Endothelial cell of umbilical vein (primary cell): Measurements from ENCODE around the gene INSC. TPM values are rescaled to one million over a fixed set of nuclear protein-coding genes. Genes with fewer than 3 reads are reported as not detected.

Experiments
- BruUV-seq: library from RNA; stranded (reverse); fragments of 400-500 nt; replicated peaks from 2 replicates; lab custom pipeline; 2021; lab: Mats Ljungman, UMichigan
- CTCF ChIA-PET: fragments of 300-600, 350-600 bp; sonication (Branson Sonifier 250); formaldehyde crosslinking; loops from one replicate; lab custom pipeline; 2021; ENCODE audit warnings: antibody characterized with exemption, inconsistent platforms; lab: Charles Lee
- POLR2A ChIA-PET: fragments of 300-600, 350-600 bp; sonication (Branson Sonifier 250); formaldehyde crosslinking; loops from one replicate; lab custom pipeline; 2021; ENCODE audit warnings: antibody characterized with exemption, inconsistent platforms; lab: Charles Lee
- DNase-seq: peaks from one replicate; pipeline ENCODE4 v3.0.0-alpha.2; 2011; ENCODE audit warnings: low read depth, low spot score
- FAIRE-seq: peaks from 2 replicates; lab custom pipeline; 2011; peaks lifted over from hg19 to GRCh38; lab: Jason Lieb, UNC
- H2AFZ ChIP-seq: 2 replicates; pipeline ENCODE4 v1.6.0; 2012; ENCODE audit warnings: low read depth, low read length, control low read depth, inconsistent platforms
- H3K27ac ChIP-seq: 2 replicates; pipeline ENCODE4 v1.5.1; 2011; ENCODE audit warnings: low read depth, mild to moderate bottlenecking, control low read depth, low read length, moderate library complexity; ENCODE audit not compliant: insufficient read depth
- H3K27me3 ChIP-seq, 2 experiments: 2 replicates each; pipeline versions ENCODE4 v1.6.0 to v1.6.1; 2011; ENCODE audit warnings: low read length in 2 of 2, mixed read lengths in 1 of 2; ENCODE audit not compliant: control insufficient read depth in 2 of 2, insufficient read depth in 2 of 2
- H3K36me3 ChIP-seq, 2 experiments: 2 replicates in 1 of 2; 3 replicates in 1 of 2; pipeline ENCODE4 v1.5.1; 2011; ENCODE audit warnings: low read length in 2 of 2, mild to moderate bottlenecking in 1 of 2, moderate library complexity in 1 of 2; ENCODE audit not compliant: control insufficient read depth in 2 of 2, insufficient read depth in 2 of 2; ENCODE audit errors: extremely low read depth in 1 of 2
- H3K4me1 ChIP-seq: 3 replicates; pipeline ENCODE4 v1.5.1; 2011; ENCODE audit warnings: mild to moderate bottlenecking, low read length; ENCODE audit not compliant: control insufficient read depth, insufficient read depth; ENCODE audit errors: extremely low read depth
- H3K4me2 ChIP-seq: 2 replicates; pipeline ENCODE4 v1.6.1; 2011; ENCODE audit warnings: low read length, control low read depth, mixed read lengths; ENCODE audit not compliant: insufficient read depth
- H3K4me3 ChIP-seq, 3 experiments: fragments of 200-600 bp in 1 of 3; sonication (generic), shearing (Covaris generic) in 1 of 3; replicated peaks in 1 of 3; 2 replicates each; pipeline ENCODE4 v1.5.1; 2011 to 2016; ENCODE audit warnings: control low read depth in 3 of 3, low read length in 3 of 3, mild to moderate bottlenecking in 2 of 3, inconsistent platforms in 1 of 3, low read depth in 1 of 3, moderate library complexity in 1 of 3; ENCODE audit not compliant: insufficient read depth in 1 of 3
- H3K79me2 ChIP-seq: 2 replicates; pipeline ENCODE4 v1.6.0; 2012; ENCODE audit warnings: low read length, inconsistent platforms; ENCODE audit not compliant: control insufficient read depth, insufficient read depth
- H3K9ac ChIP-seq: replicated peaks from 2 replicates; pipeline ENCODE3; 2011; ENCODE audit warnings: low read length, control low read depth; ENCODE audit not compliant: insufficient read depth; ENCODE audit errors: extremely low read depth
- H3K9me1 ChIP-seq: replicated peaks from 3 replicates; pipeline ENCODE4 v1.6.0; 2011; ENCODE audit warnings: mild to moderate bottlenecking, low read length; ENCODE audit not compliant: control insufficient read depth, insufficient read depth; ENCODE audit errors: extremely low read depth
- H3K9me3 ChIP-seq: replicated peaks from 2 replicates; pipeline ENCODE4 v1.5.1; 2012; ENCODE audit warnings: low read length, inconsistent platforms; ENCODE audit not compliant: control insufficient read depth, insufficient read depth
- H4K20me1 ChIP-seq: replicated peaks from 2 replicates; pipeline ENCODE3; 2011; ENCODE audit warnings: mild to moderate bottlenecking, low read length; ENCODE audit not compliant: control insufficient read depth, insufficient read depth; ENCODE audit errors: extremely low read depth
- EZH2 ChIP-seq: IDR thresholded peaks from 2 replicates; pipeline ENCODE4 v1.6.1; 2012; ENCODE audit warnings: borderline replicate concordance, low read depth, mild to moderate bottlenecking, moderate library complexity, low read length, inconsistent platforms; ENCODE audit not compliant: severe bottlenecking
- FOS ChIP-seq: IDR thresholded peaks from 2 replicates; pipeline ENCODE4 v1.6.1; 2011; ENCODE audit warnings: mild to moderate bottlenecking, low read length, moderate library complexity, borderline replicate concordance; ENCODE audit not compliant: insufficient read depth
- GATA2 ChIP-seq: IDR thresholded peaks from 2 replicates; pipeline ENCODE4 v1.7.0; 2011; ENCODE audit warnings: low read depth, mild to moderate bottlenecking, moderate library complexity, mixed read lengths, low read length; ENCODE audit not compliant: insufficient read length, insufficient read depth
- JUN ChIP-seq: IDR thresholded peaks from 2 replicates; pipeline ENCODE4 v1.6.1; 2011; ENCODE audit warnings: borderline replicate concordance, low read depth; ENCODE audit not compliant: insufficient read length, insufficient read depth
- MYC ChIP-seq: IDR thresholded peaks from one replicate; pipeline ENCODE4 v1.6.1; 2011; ENCODE audit warnings: mild to moderate bottlenecking, low read depth, low read length
- POLR2AphosphoS5 ChIP-seq: IDR thresholded peaks from 2 replicates; pipeline ENCODE4 v1.6.1; 2012; ENCODE audit warnings: low read depth, mild to moderate bottlenecking, control low read depth, low read length, moderate library complexity; ENCODE audit not compliant: insufficient read depth
- dilution Hi-C: fragments of 300-500 bp; cut with MboI; formaldehyde crosslinking; loops from one replicate; pipeline ENCODE4 v1.15.0; 2019; ENCODE audit warnings: low sequenced_read_pairs; ENCODE audit not compliant: extremely low pct_ligation_motif_present
- intact Hi-C: fragments of 100-400 bp; cut with micrococcal nuclease; formaldehyde crosslinking; loops from one replicate; pipeline ENCODE4 v1.10.0; 2022
- polyA plus RNA-seq, 4 experiments: library from polyadenylated mRNA; depleted of rRNA in 3 of 4; stranded (reverse) in 3 of 4; unstranded in 1 of 4; fragments of >200 nt; gene quantifications; 2 replicates each; pipeline versions ENCODE4 v1.2.1 to v1.2.3, GENCODE V29; 2011 to 2012; ENCODE audit warnings: missing spikeins in 1 of 4
- total RNA-seq: library from RNA; stranded (reverse); gene quantifications from 2 replicates; pipeline ENCODE4 v1.2.3, GENCODE V29; 2021
- TF ChIP-seq, protein P1 (sequence below), 2 donors: IDR thresholded peaks; 1 replicate in 1 of 2; 2 replicates in 1 of 2; pipeline ENCODE4 v1.5.1; 2011; ENCODE audit warnings: low read length in 2 of 2, mild to moderate bottlenecking in 2 of 2, moderate library complexity in 2 of 2, control low read depth in 1 of 2, inconsistent platforms in 1 of 2, low read depth in 1 of 2; ENCODE audit not compliant: insufficient read depth in 1 of 2; ENCODE audit errors: extremely low read depth in 1 of 2
- TF ChIP-seq, protein P2 (sequence below): IDR thresholded peaks from 2 replicates; pipeline ENCODE4 v1.6.1; 2011; ENCODE audit not compliant: insufficient read depth, insufficient read length

Gene INSC
- total and polyA plus RNA-seq, 2 donors (not counting 3 experiments of a cell fraction or from before 2014, with no cell fraction given): not detected

DNA sequence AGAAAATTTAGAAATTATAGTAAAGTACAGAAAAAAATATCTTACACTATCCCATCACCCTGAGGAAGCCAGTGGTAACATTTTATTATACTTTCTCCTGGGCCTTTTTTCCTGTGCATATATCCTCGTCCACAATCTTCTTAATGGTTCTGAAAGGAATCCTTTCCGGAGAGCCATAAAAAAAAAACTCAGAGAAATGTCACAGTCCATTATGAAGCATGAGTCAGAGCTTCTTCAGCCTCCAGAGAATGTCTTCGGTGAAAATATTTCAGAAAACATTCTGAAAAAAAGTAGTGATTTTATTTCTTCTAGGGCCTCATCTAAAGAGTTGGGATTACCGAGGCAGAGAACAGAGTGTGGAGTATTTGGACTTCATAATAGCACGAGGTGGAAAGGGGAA, 163.4 kb downstream of the INSC start:
- Histone ChIP-seq H3K79me2 (no peaks in the 10 kb centered on the region), H3K27me3 (no peaks in the 10 kb centered on the region), H3K9ac (no peak overlapping the region), H3K9me3 (peaks cover 5% of the 10 kb centered on the region), H4K20me1 (no peaks in the 10 kb centered on the region), H3K9me1 (no peaks in the 10 kb centered on the region), H3K4me2 (no peak overlapping the region), H3K36me3 (no peaks in the 10 kb centered on the region), H3K4me3 (no peak overlapping the region), H3K4me1 (no peaks in the 10 kb centered on the region), H3K27ac (no peak overlapping the region), H2AFZ (no peak overlapping the region)
- no peak for FAIRE-seq
- intact Hi-C loops (no loop called here), dilution Hi-C loops (no loop called here)
- TF ChIP-seq EZH2 (no peak), POLR2AphosphoS5 (no peak), FOS (no peak), MYC (no peak), JUN (no peak), GATA2 (no peak)
- TF ChIP-seq, protein P1, sequence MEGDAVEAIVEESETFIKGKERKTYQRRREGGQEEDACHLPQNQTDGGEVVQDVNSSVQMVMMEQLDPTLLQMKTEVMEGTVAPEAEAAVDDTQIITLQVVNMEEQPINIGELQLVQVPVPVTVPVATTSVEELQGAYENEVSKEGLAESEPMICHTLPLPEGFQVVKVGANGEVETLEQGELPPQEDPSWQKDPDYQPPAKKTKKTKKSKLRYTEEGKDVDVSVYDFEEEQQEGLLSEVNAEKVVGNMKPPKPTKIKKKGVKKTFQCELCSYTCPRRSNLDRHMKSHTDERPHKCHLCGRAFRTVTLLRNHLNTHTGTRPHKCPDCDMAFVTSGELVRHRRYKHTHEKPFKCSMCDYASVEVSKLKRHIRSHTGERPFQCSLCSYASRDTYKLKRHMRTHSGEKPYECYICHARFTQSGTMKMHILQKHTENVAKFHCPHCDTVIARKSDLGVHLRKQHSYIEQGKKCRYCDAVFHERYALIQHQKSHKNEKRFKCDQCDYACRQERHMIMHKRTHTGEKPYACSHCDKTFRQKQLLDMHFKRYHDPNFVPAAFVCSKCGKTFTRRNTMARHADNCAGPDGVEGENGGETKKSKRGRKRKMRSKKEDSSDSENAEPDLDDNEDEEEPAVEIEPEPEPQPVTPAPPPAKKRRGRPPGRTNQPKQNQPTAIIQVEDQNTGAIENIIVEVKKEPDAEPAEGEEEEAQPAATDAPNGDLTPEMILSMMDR (IDR thresholded peaks at IDR 0.05; ENCODE audit: extremely low read depth in 1 of 2, insufficient read depth in 1 of 2, low read depth in 1 of 2, low read length in 2 of 2): no peak
- TF ChIP-seq, protein P2, sequence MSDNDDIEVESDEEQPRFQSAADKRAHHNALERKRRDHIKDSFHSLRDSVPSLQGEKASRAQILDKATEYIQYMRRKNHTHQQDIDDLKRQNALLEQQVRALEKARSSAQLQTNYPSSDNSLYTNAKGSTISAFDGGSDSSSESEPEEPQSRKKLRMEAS: no peak
- CTCF ChIA-PET: no interaction called here
- BruUV-seq: no TSS peak
- no peak for DNase-seq
- POLR2A ChIA-PET: no interaction called here
